Measurements from ENCODE around the gene OR13G1.
A peak's percentile ranks its signal among the peaks of the same experiment; 100 is the strongest.
"Not testable (repeated sequence)": the region's sequence is repeated elsewhere in the genome, so short reads cannot be mapped to it uniquely, and the experiment has no call there.

The OR13G1 gene

DNA sequence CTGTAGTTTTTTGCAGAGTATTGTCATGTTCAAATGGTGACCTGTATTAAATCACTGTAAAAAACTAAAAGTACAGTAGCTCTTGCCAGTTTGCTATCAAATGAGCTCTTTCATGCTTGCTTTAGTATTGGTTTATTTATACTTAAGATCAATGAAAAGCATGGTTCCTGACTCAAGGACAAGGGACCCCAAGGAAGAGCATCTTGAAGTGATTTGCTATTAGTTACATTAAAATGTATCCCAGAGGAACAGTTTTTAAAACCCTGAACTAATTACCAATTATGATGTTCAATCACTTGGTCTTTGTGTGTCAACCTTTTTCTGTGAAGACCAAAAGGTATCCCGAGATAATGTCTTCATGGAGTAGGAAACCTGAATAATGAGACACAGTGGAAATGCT is at the start of gene OR13G1:
TSS of gene OR13G1 (minus strand) at position 101 of the 400 bp plus-strand sequence. CDS start 6,698 bp downstream, outside the sequence.
- DNase-seq: no peak

GRCh38 chr1:247721222-247721621 is 41.7 kb upstream of the OR13G1 start:
- DNase-seq: no peak

DNA sequence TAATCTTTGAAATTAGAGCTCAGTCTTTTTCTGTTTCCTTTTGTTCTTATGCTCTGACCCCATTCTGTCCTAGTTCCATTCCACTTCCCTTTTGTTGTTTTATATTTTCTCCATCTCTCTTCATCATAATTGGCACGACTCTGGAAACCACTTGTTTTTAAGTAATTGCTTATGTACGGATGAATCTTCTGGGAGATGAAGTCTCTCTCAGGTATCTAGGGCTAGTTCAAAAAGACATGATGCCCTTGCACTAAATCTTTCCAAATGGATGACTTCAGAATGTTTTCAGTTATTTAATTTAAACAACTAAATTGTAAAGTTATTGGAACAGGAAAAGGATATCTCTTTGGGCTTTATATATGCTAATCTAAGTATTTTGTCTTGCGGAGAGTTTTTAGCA is 37.0 kb upstream of the OR13G1 start, which contains the start of gene OR6F1:
TSS of gene OR6F1 (minus strand) at position 101 of the 400 bp plus-strand sequence. CDS start 3,891 bp downstream, outside the sequence.
- DNase-seq: no peak

DNA sequence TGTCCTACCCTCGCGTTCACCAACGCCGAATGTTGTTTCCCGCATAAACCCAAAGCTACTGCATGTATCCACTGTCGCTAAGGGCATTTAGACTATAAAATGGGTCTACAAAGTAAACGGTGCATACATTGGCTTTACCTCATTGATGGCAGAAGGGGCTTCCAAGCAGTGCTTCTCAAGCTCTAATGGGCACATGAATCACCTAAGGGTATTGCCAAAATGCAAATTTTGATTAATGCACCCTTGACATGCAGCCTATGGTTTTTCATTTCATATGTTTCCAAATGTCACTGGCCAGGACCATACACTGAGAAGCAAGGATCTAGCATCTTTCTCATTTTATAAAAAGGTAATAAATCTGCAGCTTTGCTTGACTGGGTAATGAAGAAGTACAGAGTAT is 34.2 kb upstream of the OR13G1 start:
- DNase-seq: no peak

GRCh38 chr1:247710681-247711080 is 31.1 kb upstream of the OR13G1 start:
- not testable (repeated sequence) for DNase-seq

DNA sequence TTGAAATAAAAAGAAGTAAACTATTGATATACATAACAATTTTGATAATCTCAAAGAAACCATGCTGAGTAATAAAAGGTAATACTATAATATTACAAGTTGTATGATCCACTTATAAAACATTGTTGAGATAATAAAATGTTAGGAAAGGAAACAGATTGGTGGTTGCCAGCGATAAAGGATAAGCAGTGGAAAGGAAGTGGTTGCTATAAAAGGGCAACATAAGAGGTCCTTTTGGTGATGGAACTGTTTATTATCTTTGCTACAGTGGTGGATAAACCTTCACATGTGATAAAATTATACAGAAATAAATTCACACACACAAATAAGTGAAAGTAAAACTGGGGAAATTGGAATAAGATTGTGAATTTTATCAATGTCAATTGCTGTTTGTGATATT is 21.8 kb upstream of the OR13G1 start:
- no peak for DNase-seq

DNA sequence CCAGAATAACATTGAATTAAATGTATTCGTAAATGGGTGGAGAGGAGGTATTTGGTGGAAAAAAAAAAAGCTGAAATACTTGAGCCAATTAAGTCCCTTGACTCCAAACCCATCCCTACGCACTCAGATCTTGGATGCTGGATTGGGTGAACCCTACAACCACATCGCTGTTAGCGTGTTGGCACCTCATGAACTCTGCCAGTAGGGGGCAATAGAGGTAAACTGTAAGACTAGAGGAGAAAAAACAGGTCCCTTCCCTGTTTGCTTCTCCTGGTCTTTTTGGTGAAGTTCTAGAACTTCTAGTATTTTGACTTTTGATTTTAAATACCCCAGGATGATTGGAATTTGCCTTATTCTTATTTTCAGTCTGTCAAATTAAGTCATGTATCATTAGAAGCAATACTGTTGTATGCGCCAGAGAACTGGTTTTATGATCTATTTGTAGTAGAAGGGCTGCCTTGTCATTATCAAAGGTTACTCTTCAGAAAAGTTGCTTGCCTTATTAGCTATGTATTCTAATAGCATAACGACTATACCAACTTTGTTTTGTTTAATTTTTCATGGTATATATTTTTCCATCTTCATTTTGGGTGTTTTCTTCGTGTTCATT is 1.9 kb upstream of the OR13G1 start:
- peak; percentile 26 for DNase-seq

- no peak for DNase-seq
Measured at GRCh38 chr1:247680171-247680570, 632 bp upstream of the OR13G1 start.

GRCh38 chr1:247669225-247669624 is 10.3 kb downstream of the OR13G1 start:
- no peak for DNase-seq

DNA sequence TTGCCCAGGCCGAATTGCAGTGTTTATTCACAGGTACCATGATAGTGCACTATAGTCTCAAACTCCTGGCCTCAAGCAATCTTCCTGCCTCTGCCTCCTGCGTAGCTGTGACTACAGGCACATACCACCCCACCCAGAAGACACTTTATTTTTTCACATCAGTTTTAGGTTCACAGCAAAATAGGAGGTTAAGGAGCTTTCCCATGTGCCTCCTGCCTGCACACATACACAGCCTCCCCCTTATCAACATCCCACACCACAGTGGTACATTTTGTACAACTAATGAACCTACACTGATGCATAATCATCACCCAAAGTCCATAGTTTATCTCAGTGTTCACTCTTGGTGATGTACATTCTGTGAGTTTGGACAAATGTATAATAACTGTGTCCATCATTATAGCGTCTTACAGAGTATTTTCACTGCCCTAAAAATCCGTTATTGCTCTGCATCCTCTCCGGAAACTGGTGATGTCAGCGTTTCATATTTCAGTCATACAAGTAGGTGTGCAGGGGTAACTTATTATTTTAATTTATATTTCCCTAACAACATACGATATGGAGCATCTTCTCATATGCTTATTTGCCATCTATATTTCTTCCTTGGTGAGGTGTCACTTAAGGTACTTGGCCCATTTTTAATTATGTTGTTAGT is 23.2 kb downstream of the OR13G1 start:
- DNase-seq: no peak

- DNase-seq: no peak
Measured at GRCh38 chr1:247653040-247653439, 26.5 kb downstream of the OR13G1 start.

GRCh38 chr1:247647864-247648263 is 31.7 kb downstream of the OR13G1 start:
- DNase-seq: peak; percentile 1

DNA sequence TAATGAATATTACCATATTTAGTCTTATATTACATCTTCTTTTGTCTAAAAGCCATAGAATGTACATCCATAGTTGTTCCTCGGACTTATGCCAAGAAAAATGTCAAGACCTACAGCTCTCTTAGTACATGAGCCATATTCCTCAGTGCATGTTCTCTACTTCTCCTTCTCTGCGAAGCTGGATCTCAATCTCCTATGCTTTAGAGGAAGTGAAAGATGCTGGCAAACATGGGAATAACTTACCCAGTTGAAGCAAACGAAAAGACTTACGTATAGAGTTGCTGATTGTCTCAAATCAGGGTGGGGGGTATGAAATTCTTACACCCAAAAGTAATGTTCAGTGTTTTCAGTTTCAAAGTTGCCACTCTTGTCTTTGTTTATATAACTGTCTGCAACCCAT is 32.7 kb downstream of the OR13G1 start:
- DNase-seq: no peak

DNA sequence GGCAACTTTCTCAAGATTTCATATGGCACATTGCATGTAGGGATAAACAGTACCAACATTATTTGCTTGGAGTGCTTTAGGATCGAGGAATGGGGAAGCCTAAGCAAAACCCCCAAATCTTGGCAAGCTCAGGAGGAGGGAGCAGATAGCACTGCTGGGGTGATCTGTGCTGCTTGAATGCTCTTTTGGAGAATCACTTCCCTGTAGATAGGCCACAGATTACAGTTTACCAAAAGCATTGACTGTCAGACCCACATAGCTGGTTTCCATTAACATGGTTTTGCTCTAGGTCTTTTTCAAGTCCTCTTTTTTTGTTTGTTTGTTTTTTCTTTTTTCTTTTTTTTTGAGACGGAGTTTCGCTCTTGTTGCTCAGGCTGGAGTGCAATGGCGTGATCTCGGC is 36.8 kb downstream of the OR13G1 start:
- no peak for DNase-seq

DNA sequence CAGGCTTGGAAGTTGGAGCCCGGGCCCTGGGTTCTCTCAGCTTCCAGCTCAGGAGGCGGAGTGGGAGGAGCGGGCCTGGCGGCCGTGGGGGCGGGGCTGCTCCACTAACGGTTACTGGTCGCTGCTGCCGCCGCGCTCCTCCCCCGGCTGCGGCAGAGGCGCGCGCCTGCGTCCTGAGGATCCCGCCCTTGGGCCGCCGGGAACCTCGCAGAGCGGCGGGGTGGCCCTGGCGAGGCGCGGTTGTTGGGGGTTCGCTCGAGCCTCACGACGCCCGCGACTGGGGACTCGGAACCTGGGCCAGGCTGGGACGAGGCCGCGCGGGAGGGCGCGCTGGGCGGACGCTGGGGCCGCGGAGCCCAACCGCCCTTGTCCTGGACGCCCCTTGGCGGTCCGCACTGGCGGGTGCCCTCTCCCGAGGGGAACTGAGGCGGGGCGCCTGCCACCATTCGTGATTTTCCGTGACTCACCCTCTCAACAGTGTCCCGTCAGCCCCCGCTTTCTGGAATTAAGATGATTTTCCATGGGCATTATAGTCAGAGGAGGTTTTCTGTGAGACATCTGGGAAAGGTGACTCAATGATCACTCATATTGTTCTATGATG is 40.1 kb downstream of the OR13G1 start:
- peak; percentile 73 for DNase-seq

DNA sequence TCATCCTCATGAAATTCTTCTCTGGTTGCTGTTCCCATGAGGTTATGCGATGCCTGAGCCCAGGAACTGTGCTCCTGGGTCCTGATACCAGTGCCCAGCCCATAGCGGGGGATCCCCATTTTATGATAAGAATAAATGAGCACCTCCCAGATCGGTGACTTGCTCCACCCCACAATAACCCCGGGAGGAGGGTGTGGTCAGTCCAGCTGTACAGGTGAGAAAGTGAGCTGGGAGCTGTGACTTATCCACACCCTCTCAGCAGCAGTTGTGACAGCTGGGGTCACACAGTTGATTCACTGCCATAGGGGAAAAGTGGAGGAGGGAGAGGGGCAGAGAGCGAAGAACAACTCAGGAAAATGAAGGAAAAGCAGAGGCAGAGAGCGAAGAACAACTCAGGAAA is 40.8 kb downstream of the OR13G1 start:
- DNase-seq: peak; percentile 14

- no peak for DNase-seq
Measured at GRCh38 chr1:247638011-247638410, 41.5 kb downstream of the OR13G1 start.

DNA sequence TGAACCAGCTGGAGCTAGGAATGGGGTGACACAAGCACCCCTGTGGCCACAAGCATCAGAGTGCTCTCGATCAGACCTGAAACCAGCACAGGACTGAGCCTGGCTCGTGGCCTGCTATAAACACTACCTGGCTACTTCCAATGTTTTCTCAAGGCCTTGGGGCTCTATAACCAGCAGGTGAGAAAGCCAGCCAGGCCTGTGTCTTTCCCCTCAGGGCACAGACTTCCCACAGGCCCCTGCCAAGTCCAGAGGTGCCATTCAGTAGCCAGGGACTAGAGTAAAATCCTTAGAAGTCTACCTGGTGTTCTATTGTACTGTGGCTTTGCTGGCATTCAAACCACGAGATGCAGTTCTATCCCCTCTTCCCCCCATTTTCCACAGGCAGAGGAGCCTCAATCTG is 51.6 kb downstream of the OR13G1 start:
- DNase-seq: no peak
